DMS 273 treated with DMSO at 0.1 percent for 48 hours (cell line): ENCODE measurements around the gene MSRB2.
A peak's percentile ranks its signal among the peaks of the same experiment; 100 is the strongest.

Source experiments
- DNase-seq: peaks from one replicate; lab custom pipeline; 2025; lab: John Stamatoyannopoulos, UW

The MSRB2 gene

GRCh38 chr10:23111517-23112286, 16.3 kb downstream of the MSRB2 start:
- no peak for DNase-seq

GRCh38 chr10:23114228-23114850, 19.0 kb downstream of the MSRB2 start:
- DNase-seq = no peak

- DNase-seq = no peak
Measured at GRCh38 chr10:23116486-23117205, 21.3 kb downstream of the MSRB2 start.

GRCh38 chr10:23120001-23120934, 24.9 kb downstream of the MSRB2 start:
- no peak for DNase-seq

GRCh38 chr10:23121135-23121534, 25.8 kb downstream of the MSRB2 start:
- DNase-seq = no peak

- no peak for DNase-seq
Measured at GRCh38 chr10:23136462-23136861, 41.1 kb downstream of the MSRB2 start.

- DNase-seq = no peak
Measured at GRCh38 chr10:23139677-23140076, 44.3 kb downstream of the MSRB2 start.

- no peak for DNase-seq
Measured at GRCh38 chr10:23141995-23142394, 46.6 kb downstream of the MSRB2 start.

GRCh38 chr10:23146258-23146657, 50.9 kb downstream of the MSRB2 start:
- DNase-seq = no peak

GRCh38 chr10:23147035-23147434, 51.7 kb downstream of the MSRB2 start:
- no peak for DNase-seq

GRCh38 chr10:23148214-23148613, 52.8 kb downstream of the MSRB2 start:
- no peak for DNase-seq

- DNase-seq = no peak
Measured at GRCh38 chr10:23150091-23150490, 54.7 kb downstream of the MSRB2 start.

GRCh38 chr10:23150610-23151009, 55.2 kb downstream of the MSRB2 start:
- no peak for DNase-seq

GRCh38 chr10:23151071-23151470, 55.7 kb downstream of the MSRB2 start:
- no peak for DNase-seq

- DNase-seq = no peak
Measured at GRCh38 chr10:23155169-23155568, 59.8 kb downstream of the MSRB2 start.

GRCh38 chr10:23156447-23157150, 61.2 kb downstream of the MSRB2 start:
- DNase-seq = no peak

- DNase-seq = no peak
Measured at GRCh38 chr10:23157239-23157681, 61.9 kb downstream of the MSRB2 start.

GRCh38 chr10:23157691-23158369, 62.5 kb downstream of the MSRB2 start:
- peak; percentile 8 for DNase-seq

- peak; percentile 22 for DNase-seq
Measured at GRCh38 chr10:23158370-23158769, 63.0 kb downstream of the MSRB2 start.

GRCh38 chr10:23171232-23171876, 76.0 kb downstream of the MSRB2 start:
- DNase-seq = no peak
